ENCODE data around the gene SMIM5. TPM values are rescaled to one million over a fixed set of nuclear protein-coding genes. Genes with fewer than 3 reads are reported as not detected.

Gene SMIM5
- total and polyA plus RNA-seq, 2 of the 13 experiments (the other 11 are each of a cell fraction or from before 2014, with no cell fraction given), result not detected

DNA sequence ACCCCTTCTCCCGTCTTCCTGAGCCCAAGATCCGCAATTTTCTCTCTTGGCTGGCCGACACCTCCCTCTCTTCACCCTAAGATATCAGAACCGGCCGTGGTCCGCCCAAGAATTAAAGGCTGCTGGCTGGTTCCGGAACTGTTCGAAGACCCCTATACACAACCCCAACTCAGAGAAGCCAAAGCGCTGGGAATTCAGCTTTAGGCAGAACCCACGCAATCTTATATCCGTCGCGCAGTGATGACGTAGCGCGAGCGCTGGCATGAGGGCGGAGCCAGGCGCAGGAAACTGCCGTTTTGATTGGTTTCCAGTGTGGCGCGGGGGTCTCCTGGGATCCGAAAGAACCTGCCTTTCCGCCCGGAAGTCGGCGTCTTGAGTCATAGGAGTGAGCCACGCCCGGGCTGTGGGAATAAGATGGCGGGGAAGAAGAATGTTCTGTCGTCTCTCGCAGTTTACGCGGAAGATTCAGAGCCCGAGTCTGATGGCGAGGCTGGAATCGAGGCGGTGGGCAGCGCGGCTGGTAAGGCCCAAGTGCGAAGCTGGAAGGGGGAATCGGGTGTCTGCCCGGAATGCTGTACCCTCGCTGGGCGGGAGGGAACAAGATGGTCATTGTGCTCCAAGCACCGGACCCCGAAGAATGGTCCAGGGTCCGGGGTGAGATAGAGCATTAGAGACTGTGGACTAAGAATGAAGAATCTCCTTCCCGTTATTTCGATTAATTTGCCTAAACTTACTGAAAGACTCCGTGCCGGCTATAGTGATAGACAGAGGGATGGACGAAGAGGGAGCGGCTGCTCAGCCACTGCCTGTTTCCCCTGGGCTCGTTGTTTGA lies 33.9 kb downstream of the SMIM5 start, which contains the start of the genes RECQL5 and SAP30BP (continued):
- TF ChIP-seq SKI (IDR thresholded peaks at IDR 0.05; ENCODE audit: partially characterized antibody), result no peak
- TF ChIP-seq KMT2B (CRISPR knock-in tag; IDR thresholded peaks at IDR 0.05), result peak; percentile 94
- TF ChIP-seq PITX1 (CRISPR knock-in tag; IDR thresholded peaks at IDR 0.05), result peak; percentile 87
- peak; percentile 98 for TF ChIP-seq ELF4 (CRISPR knock-in tag; IDR thresholded peaks at IDR 0.05; ENCODE audit: borderline replicate concordance)
- TF ChIP-seq, protein P1, sequence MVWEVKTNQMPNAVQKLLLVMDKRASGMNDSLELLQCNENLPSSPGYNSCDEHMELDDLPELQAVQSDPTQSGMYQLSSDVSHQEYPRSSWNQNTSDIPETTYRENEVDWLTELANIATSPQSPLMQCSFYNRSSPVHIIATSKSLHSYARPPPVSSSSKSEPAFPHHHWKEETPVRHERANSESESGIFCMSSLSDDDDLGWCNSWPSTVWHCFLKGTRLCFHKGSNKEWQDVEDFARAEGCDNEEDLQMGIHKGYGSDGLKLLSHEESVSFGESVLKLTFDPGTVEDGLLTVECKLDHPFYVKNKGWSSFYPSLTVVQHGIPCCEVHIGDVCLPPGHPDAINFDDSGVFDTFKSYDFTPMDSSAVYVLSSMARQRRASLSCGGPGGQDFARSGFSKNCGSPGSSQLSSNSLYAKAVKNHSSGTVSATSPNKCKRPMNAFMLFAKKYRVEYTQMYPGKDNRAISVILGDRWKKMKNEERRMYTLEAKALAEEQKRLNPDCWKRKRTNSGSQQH (CRISPR knock-in tag; IDR thresholded peaks at IDR 0.05; ENCODE audit: low read depth), result peak; percentile 92
- TF ChIP-seq CEBPG (CRISPR knock-in tag; IDR thresholded peaks at IDR 0.05), result 0 out of 2 replicates have a peak, but pooled peaks have one; percentile 54
- no peak for TF ChIP-seq ZFYVE20 (CRISPR knock-in tag; IDR thresholded peaks at IDR 0.05; ENCODE audit: borderline replicate concordance, low read depth)
- no peak; the same call in 1 of the 2 replicates for TF ChIP-seq RXRA (CRISPR knock-in tag; IDR thresholded peaks at IDR 0.05)
- no peak for TF ChIP-seq THYN1 (CRISPR knock-in tag; IDR thresholded peaks at IDR 0.05; ENCODE audit: borderline replicate concordance, low read depth)
- peak; percentile 92; the same call in 1 of the 2 replicates for TF ChIP-seq PCBP1 (IDR thresholded peaks at IDR 0.05; ENCODE audit: borderline replicate concordance, low read depth, low read length)
- TF ChIP-seq, protein P2, sequence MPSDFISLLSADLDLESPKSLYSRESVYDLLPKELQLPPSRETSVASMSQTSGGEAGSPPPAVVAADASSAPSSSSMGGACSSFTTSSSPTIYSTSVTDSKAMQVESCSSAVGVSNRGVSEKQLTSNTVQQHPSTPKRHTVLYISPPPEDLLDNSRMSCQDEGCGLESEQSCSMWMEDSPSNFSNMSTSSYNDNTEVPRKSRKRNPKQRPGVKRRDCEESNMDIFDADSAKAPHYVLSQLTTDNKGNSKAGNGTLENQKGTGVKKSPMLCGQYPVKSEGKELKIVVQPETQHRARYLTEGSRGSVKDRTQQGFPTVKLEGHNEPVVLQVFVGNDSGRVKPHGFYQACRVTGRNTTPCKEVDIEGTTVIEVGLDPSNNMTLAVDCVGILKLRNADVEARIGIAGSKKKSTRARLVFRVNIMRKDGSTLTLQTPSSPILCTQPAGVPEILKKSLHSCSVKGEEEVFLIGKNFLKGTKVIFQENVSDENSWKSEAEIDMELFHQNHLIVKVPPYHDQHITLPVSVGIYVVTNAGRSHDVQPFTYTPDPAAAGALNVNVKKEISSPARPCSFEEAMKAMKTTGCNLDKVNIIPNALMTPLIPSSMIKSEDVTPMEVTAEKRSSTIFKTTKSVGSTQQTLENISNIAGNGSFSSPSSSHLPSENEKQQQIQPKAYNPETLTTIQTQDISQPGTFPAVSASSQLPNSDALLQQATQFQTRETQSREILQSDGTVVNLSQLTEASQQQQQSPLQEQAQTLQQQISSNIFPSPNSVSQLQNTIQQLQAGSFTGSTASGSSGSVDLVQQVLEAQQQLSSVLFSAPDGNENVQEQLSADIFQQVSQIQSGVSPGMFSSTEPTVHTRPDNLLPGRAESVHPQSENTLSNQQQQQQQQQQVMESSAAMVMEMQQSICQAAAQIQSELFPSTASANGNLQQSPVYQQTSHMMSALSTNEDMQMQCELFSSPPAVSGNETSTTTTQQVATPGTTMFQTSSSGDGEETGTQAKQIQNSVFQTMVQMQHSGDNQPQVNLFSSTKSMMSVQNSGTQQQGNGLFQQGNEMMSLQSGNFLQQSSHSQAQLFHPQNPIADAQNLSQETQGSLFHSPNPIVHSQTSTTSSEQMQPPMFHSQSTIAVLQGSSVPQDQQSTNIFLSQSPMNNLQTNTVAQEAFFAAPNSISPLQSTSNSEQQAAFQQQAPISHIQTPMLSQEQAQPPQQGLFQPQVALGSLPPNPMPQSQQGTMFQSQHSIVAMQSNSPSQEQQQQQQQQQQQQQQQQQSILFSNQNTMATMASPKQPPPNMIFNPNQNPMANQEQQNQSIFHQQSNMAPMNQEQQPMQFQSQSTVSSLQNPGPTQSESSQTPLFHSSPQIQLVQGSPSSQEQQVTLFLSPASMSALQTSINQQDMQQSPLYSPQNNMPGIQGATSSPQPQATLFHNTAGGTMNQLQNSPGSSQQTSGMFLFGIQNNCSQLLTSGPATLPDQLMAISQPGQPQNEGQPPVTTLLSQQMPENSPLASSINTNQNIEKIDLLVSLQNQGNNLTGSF (CRISPR knock-in tag; IDR thresholded peaks at IDR 0.05), result no peak; the same call in 1 of the 2 replicates
- TF ChIP-seq, protein P3, sequence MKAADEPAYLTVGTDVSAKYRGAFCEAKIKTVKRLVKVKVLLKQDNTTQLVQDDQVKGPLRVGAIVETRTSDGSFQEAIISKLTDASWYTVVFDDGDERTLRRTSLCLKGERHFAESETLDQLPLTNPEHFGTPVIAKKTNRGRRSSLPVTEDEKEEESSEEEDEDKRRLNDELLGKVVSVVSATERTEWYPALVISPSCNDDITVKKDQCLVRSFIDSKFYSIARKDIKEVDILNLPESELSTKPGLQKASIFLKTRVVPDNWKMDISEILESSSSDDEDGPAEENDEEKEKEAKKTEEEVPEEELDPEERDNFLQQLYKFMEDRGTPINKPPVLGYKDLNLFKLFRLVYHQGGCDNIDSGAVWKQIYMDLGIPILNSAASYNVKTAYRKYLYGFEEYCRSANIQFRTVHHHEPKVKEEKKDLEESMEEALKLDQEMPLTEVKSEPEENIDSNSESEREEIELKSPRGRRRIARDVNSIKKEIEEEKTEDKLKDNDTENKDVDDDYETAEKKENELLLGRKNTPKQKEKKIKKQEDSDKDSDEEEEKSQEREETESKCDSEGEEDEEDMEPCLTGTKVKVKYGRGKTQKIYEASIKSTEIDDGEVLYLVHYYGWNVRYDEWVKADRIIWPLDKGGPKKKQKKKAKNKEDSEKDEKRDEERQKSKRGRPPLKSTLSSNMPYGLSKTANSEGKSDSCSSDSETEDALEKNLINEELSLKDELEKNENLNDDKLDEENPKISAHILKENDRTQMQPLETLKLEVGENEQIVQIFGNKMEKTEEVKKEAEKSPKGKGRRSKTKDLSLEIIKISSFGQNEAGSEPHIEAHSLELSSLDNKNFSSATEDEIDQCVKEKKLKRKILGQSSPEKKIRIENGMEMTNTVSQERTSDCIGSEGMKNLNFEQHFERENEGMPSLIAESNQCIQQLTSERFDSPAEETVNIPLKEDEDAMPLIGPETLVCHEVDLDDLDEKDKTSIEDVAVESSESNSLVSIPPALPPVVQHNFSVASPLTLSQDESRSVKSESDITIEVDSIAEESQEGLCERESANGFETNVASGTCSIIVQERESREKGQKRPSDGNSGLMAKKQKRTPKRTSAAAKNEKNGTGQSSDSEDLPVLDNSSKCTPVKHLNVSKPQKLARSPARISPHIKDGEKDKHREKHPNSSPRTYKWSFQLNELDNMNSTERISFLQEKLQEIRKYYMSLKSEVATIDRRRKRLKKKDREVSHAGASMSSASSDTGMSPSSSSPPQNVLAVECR (CRISPR knock-in tag; IDR thresholded peaks at IDR 0.05; ENCODE audit: borderline replicate concordance), result peak; percentile 95
- TF ChIP-seq RARA (CRISPR knock-in tag; IDR thresholded peaks at IDR 0.05), result peak; percentile 7; the same call in 1 of the 2 replicates
- no peak for TF ChIP-seq MTA3 (CRISPR knock-in tag; IDR thresholded peaks at IDR 0.05)
- 0 out of 2 replicates have a peak, but pooled peaks have one; percentile 41 for TF ChIP-seq BRCA1 (CRISPR knock-in tag; IDR thresholded peaks at IDR 0.05)
- TF ChIP-seq YY1 (IDR thresholded peaks at IDR 0.05; ENCODE audit: insufficient read depth, insufficient replicate concordance, low read depth, low read length), result peak; percentile 96
- TF ChIP-seq ZNF317 (CRISPR knock-in tag; IDR thresholded peaks at IDR 0.05), result peak; percentile 57; the same call in 1 of the 2 replicates

Measured in HepG2 (cell line).